ENCODE results near the gene NR2C1. TPM values are rescaled to one million over a fixed set of nuclear protein-coding genes. Genes with fewer than 3 reads are reported as not detected.

The NR2C1 gene
- total and polyA plus RNA-seq, 2 of the 8 experiments (the other 6 are each of a cell fraction or from before 2014, with no cell fraction given) = 22.8 to 48.3 TPM

GRCh38 chr12:95118788-95119179 lies 45.4 kb upstream of the NR2C1 start (continued):
- TF ChIP-seq CHD7 (IDR thresholded peaks at IDR 0.05; ENCODE audit: insufficient replicate concordance, low read length) (no peak), CTCF (IDR thresholded peaks at IDR 0.05; ENCODE audit: control extremely low read depth in 1 of 3, insufficient read depth in 1 of 3, low read depth in 1 of 3, low read length in 3 of 3) (no peak), JUN (IDR thresholded peaks at IDR 0.05; ENCODE audit: low read depth, low read length) (no peak), CHD2 (IDR thresholded peaks at IDR 0.05; ENCODE audit: low read length) (no peak), CREB1 (IDR thresholded peaks at IDR 0.05) (no peak), KDM1A (IDR thresholded peaks at IDR 0.05; ENCODE audit: borderline replicate concordance, low read length) (no peak), KDM4A (IDR thresholded peaks at IDR 0.05; ENCODE audit: low read depth, low read length, severe bottlenecking) (no peak), FOSL1 (IDR thresholded peaks at IDR 0.05; ENCODE audit: insufficient read depth, low read depth, low read length) (no peak), TAF1 (IDR thresholded peaks at IDR 0.05; ENCODE audit: low read depth, low read length) (no peak), BACH1 (IDR thresholded peaks at IDR 0.05; ENCODE audit: low read length) (no peak)
